ENCODE measurements around the gene F5. TPM values are rescaled to one million over a fixed set of nuclear protein-coding genes. Genes with fewer than 3 reads are reported as not detected.

Gene F5
- total RNA-seq, 1 donor = not detected

DNA sequence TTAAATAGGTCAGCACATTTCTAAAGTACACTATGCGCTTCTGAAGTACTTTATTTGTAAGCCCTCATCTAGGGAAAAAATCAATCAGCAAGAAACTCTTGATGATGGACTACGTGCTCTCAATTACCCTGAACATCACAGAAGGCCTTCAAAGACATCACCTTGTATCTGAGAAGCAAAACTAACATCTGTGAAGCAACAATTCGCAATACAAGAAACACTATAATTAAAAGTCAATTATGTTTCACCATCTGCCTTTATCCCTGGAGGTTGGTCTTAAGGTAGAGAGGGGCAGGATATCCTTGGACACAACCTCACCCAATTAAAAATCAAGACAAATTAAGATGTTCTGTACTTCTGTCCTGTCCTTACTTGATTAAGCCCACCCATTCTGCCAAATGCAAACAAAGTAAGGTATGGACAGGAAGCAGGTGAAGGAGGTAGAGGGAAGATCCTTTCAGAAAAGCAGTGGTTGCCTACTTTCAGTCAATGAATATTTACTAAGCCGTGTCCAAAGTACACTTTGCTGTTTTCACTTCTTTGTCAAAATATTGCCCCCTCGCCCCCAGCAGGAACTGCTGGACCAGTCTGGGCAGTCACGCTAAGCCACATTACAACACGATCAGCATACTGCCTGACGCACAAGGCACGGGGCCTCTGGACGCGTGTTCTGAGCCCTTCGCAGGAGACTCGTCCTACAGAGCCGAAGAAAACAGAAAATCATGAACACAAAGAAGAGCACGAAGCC is 101.4 kb downstream of the F5 start:
- Histone ChIP-seq H3K4me3 (ENCODE audit: insufficient read depth, low read length) (peak overlapping the region; percentile 86), H4K20me1 (ENCODE audit: insufficient read depth, low read length) (no peaks in the 10 kb centered on the region), H3K4me1 (ENCODE audit: insufficient read depth, low read length) (peaks cover 30% of the 10 kb centered on the region), H3K27me3 (ENCODE audit: insufficient read depth, low read length) (no peaks in the 10 kb centered on the region), H3K36me3 (ENCODE audit: insufficient read depth, low read length) (no peaks in the 10 kb centered on the region), H3K79me2 (ENCODE audit: insufficient read depth, low read length) (peaks cover 48% of the 10 kb centered on the region), H2AFZ (ENCODE audit: low read length) (peak overlapping the region; percentile 74), H3K27ac (ENCODE audit: low read depth, low read length) (peak overlapping the region; percentile 99), H3K4me2 (ENCODE audit: insufficient read depth, low read length) (peak overlapping the region; percentile 95), H3K9me3 (ENCODE audit: low read depth, low read length) (no peaks in the 10 kb centered on the region)
- DNase-seq (ENCODE audit: insufficient read length, low spot score, missing footprints) = no peak
- TF ChIP-seq, protein P1, sequence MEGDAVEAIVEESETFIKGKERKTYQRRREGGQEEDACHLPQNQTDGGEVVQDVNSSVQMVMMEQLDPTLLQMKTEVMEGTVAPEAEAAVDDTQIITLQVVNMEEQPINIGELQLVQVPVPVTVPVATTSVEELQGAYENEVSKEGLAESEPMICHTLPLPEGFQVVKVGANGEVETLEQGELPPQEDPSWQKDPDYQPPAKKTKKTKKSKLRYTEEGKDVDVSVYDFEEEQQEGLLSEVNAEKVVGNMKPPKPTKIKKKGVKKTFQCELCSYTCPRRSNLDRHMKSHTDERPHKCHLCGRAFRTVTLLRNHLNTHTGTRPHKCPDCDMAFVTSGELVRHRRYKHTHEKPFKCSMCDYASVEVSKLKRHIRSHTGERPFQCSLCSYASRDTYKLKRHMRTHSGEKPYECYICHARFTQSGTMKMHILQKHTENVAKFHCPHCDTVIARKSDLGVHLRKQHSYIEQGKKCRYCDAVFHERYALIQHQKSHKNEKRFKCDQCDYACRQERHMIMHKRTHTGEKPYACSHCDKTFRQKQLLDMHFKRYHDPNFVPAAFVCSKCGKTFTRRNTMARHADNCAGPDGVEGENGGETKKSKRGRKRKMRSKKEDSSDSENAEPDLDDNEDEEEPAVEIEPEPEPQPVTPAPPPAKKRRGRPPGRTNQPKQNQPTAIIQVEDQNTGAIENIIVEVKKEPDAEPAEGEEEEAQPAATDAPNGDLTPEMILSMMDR (IDR thresholded peaks at IDR 0.05; ENCODE audit: extremely low read depth, low read depth, low read length) = no peak

DNA sequence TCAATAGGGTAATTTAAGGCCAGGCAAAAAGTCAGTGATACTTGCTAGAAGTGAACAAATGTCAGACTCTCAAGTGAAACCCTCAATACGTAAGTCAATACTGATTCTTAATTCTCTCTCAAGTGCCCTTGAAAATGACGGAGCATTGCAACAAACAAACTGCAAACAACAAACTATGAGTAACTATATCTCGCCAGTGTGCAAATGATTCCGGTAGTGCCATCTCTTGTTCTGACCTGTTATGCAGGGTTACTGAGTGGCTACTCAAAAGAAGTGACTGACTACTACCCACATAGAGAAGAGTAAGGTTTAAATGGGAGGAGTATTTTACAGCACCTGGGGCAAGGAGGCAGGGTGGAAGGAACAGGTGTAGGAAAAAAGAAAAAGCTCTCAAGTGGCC is 102.2 kb downstream of the F5 start:
- no peak overlapping the region for H3K27ac ChIP-seq (ENCODE audit: low read depth, low read length)
- peak overlapping the region; percentile 86 for H3K4me3 ChIP-seq (ENCODE audit: insufficient read depth, low read length)
- H3K27me3 ChIP-seq (ENCODE audit: insufficient read depth, low read length) = no peaks in the 10 kb centered on the region
- no peak for DNase-seq (ENCODE audit: insufficient read length, low spot score, missing footprints)
- H3K4me2 ChIP-seq (ENCODE audit: insufficient read depth, low read length) = peak overlapping the region; percentile 95
- peaks cover under 1% of the 10 kb centered on the region for H4K20me1 ChIP-seq (ENCODE audit: insufficient read depth, low read length)
- no peaks in the 10 kb centered on the region for H3K9me3 ChIP-seq (ENCODE audit: low read depth, low read length)
- H3K36me3 ChIP-seq (ENCODE audit: insufficient read depth, low read length) = no peaks in the 10 kb centered on the region
- peaks cover 30% of the 10 kb centered on the region for H3K4me1 ChIP-seq (ENCODE audit: insufficient read depth, low read length)
- H2AFZ ChIP-seq (ENCODE audit: low read length) = no peak overlapping the region
- peaks cover 52% of the 10 kb centered on the region for H3K79me2 ChIP-seq (ENCODE audit: insufficient read depth, low read length)
- TF ChIP-seq, protein P1 (IDR thresholded peaks at IDR 0.05; ENCODE audit: extremely low read depth, low read depth, low read length) = no peak

DNA sequence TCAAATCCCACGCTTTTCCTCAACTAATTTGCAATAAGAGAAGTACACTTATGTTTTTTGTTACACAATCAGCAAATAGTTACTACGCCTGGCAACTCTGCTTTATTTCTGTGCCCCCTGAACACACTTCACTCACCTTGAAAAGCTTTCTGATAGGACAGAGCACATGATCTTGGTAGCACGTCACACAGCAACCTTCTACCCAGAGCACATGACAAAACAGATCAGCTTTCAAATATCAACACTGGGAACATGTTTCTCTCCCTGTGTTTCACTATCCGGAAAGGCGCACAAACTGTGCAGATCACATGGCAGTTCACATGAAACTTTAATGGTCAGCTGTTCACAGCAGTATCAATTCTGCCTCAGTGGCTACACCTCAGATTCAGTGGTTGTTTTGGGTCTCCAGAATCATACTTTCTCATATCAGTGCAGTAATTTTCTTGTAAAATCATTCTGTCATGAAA is 102.7 kb downstream of the F5 start:
- H3K9me3 ChIP-seq (ENCODE audit: low read depth, low read length) = no peaks in the 10 kb centered on the region
- no peak overlapping the region for H2AFZ ChIP-seq (ENCODE audit: low read length)
- H3K27me3 ChIP-seq (ENCODE audit: insufficient read depth, low read length) = no peaks in the 10 kb centered on the region
- DNase-seq (ENCODE audit: insufficient read length, low spot score, missing footprints) = no peak
- H4K20me1 ChIP-seq (ENCODE audit: insufficient read depth, low read length) = peaks cover 6% of the 10 kb centered on the region
- no peak overlapping the region for H3K4me3 ChIP-seq (ENCODE audit: insufficient read depth, low read length)
- no peaks in the 10 kb centered on the region for H3K36me3 ChIP-seq (ENCODE audit: insufficient read depth, low read length)
- TF ChIP-seq, protein P1 (IDR thresholded peaks at IDR 0.05; ENCODE audit: extremely low read depth, low read depth, low read length) = no peak
- H3K4me1 ChIP-seq (ENCODE audit: insufficient read depth, low read length) = peaks cover 30% of the 10 kb centered on the region
- peak overlapping the region; percentile 95 for H3K4me2 ChIP-seq (ENCODE audit: insufficient read depth, low read length)
- H3K27ac ChIP-seq (ENCODE audit: low read depth, low read length) = no peak overlapping the region
- H3K79me2 ChIP-seq (ENCODE audit: insufficient read depth, low read length) = peaks cover 57% of the 10 kb centered on the region

DNA sequence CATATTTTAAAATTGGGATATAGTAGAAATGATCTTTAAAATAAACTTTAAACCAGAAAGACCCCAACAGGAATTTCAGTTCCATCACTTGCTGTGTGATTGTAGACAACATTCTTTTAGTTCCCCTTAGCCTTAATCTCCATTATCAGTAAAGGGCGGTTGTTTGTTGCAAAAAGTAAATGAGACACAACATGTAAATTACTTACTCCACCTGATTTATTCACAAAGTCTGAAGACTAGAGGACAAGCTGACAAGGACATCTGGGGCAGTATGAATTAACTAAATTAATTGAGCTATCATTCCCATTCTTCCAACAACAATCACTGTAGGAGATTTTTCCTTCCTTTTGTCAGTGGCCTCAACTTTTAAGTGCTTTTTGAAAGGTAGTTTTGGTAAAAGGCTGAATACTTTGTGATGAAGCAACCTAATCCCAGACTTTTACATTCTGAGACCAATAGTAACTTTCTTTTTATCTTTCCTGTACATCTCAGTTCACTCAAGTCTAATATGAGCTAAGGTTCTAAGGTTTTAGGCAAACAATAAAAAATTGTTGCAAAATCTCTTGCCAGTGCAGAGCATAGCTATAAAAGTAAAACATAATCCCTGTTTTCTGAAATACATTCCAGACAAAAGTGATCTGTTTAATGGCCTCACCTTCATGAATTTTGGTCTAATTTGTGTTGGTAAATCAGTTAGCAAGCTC is 106.8 kb downstream of the F5 start:
- no peak overlapping the region for H3K27ac ChIP-seq (ENCODE audit: low read depth, low read length)
- TF ChIP-seq, protein P1 (IDR thresholded peaks at IDR 0.05; ENCODE audit: extremely low read depth, low read depth, low read length) = no peak
- H3K36me3 ChIP-seq (ENCODE audit: insufficient read depth, low read length) = peaks cover 6% of the 10 kb centered on the region
- no peak overlapping the region for H2AFZ ChIP-seq (ENCODE audit: low read length)
- no peak overlapping the region for H3K4me2 ChIP-seq (ENCODE audit: insufficient read depth, low read length)
- no peaks in the 10 kb centered on the region for H3K27me3 ChIP-seq (ENCODE audit: insufficient read depth, low read length)
- peaks cover 13% of the 10 kb centered on the region for H3K4me1 ChIP-seq (ENCODE audit: insufficient read depth, low read length)
- H4K20me1 ChIP-seq (ENCODE audit: insufficient read depth, low read length) = peaks cover 6% of the 10 kb centered on the region
- DNase-seq (ENCODE audit: insufficient read length, low spot score, missing footprints) = no peak
- H3K9me3 ChIP-seq (ENCODE audit: low read depth, low read length) = no peaks in the 10 kb centered on the region
- H3K4me3 ChIP-seq (ENCODE audit: insufficient read depth, low read length) = no peak overlapping the region
- H3K79me2 ChIP-seq (ENCODE audit: insufficient read depth, low read length) = peaks cover 65% of the 10 kb centered on the region

Data from osteoblast (primary cell).